HG03108 (cell line): Measurements from ENCODE around the gene SLC6A9.

Source experiments
- ATAC-seq: cut with Tn5 transposase; IDR thresholded peaks from one replicate; pipeline ENCODE4 v1.9.1; 2021; ENCODE audit warnings: moderate library complexity; ENCODE audit not compliant: unreplicated experiment

SLC6A9 gene

GRCh38 chr1:43971336-43971980 lies 59.8 kb downstream of the SLC6A9 start:
- no peak for ATAC-seq

GRCh38 chr1:43970911-43971310 lies 60.4 kb downstream of the SLC6A9 start:
- ATAC-seq = no peak

- ATAC-seq = no peak
These were observed 60.8 kb downstream of the SLC6A9 start for GRCh38 chr1:43970502-43970901.

GRCh38 chr1:43969746-43970466 lies 61.4 kb downstream of the SLC6A9 start, which contains the start of gene DPH2:
TSS of gene DPH2 (plus strand) at chr1:43970010. CDS start at chr1:43970176, 166 bp downstream.
- peak; percentile 81 for ATAC-seq

GRCh38 chr1:43969416-43969745 lies 61.9 kb downstream of the SLC6A9 start:
- no peak for ATAC-seq

GRCh38 chr1:43968348-43968948 lies 62.8 kb downstream of the SLC6A9 start:
- ATAC-seq = no peak

GRCh38 chr1:43965316-43965715 lies 65.9 kb downstream of the SLC6A9 start:
- no peak for ATAC-seq

- ATAC-seq = no peak
These were observed 67.4 kb downstream of the SLC6A9 start for GRCh38 chr1:43963890-43964289.

- no peak for ATAC-seq
These were observed 68.3 kb downstream of the SLC6A9 start for GRCh38 chr1:43963006-43963405.

GRCh38 chr1:43962324-43962723 lies 68.9 kb downstream of the SLC6A9 start:
- no peak for ATAC-seq

GRCh38 chr1:43961692-43962091 lies 69.6 kb downstream of the SLC6A9 start:
- no peak for ATAC-seq

- no peak for ATAC-seq
These were observed 70.5 kb downstream of the SLC6A9 start for GRCh38 chr1:43960798-43961197.

GRCh38 chr1:43958351-43959255 lies 72.7 kb downstream of the SLC6A9 start:
- ATAC-seq = no peak

- ATAC-seq = no peak
These were observed 73.7 kb downstream of the SLC6A9 start for GRCh38 chr1:43957407-43958040.

GRCh38 chr1:43956234-43956633 lies 75.0 kb downstream of the SLC6A9 start:
- ATAC-seq = no peak

- ATAC-seq = no peak
These were observed 77.2 kb downstream of the SLC6A9 start for GRCh38 chr1:43954036-43954435.

GRCh38 chr1:43953361-43953760 lies 77.9 kb downstream of the SLC6A9 start:
- ATAC-seq = no peak

- no peak for ATAC-seq
These were observed 78.4 kb downstream of the SLC6A9 start for GRCh38 chr1:43952731-43953346.

GRCh38 chr1:43951021-43951985 lies 80.0 kb downstream of the SLC6A9 start:
- ATAC-seq = no peak
